ENCODE measurements around the gene NT5DC3. TPM values are rescaled to one million over a fixed set of nuclear protein-coding genes. Genes with fewer than 3 reads are reported as not detected.

The NT5DC3 gene
- total RNA-seq, 1 experiment from 2014 or later: 9.5 TPM

DNA sequence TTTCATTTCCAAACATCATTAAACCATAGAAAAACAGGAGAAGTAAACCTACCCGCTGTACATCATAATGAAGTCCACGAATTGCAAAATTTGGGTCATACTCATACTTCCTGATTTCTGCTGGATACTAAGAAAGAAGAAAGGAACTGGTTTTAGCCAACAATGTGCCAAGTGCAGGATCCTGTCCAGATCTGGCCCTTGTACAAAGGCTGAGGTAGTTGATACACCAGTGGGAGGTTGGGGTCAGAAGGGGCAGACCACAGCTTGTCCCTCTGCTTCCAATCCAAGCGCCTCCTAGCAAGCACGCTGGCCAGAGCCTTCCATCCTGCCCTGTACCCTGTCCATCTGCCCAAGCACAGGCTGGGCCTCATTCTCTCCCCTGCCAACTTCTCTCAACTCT is 34.2 kb downstream of the NT5DC3 start:
- H3K36me3 ChIP-seq (ENCODE audit: control insufficient read depth, insufficient read depth, low read length): no peaks in the 10 kb centered on the region
- Mint-ChIP-seq H3K27me3 (ENCODE audit: insufficient read depth, unreplicated experiment) (no peaks in the 10 kb centered on the region), H3K27ac (ENCODE audit: unreplicated experiment) (no peak overlapping the region), H3K9me3 (ENCODE audit: unreplicated experiment) (no peaks in the 10 kb centered on the region), H3K4me1 (ENCODE audit: low read depth, unreplicated experiment) (peaks cover 23% of the 10 kb centered on the region), H3K36me3 (ENCODE audit: insufficient read depth, unreplicated experiment) (peaks cover 20% of the 10 kb centered on the region), H3K4me3 (ENCODE audit: unreplicated experiment) (no peak overlapping the region)
- CTCF ChIA-PET: no interaction called here
- intact Hi-C loops (cut with micrococcal nuclease; ENCODE audit: unreplicated experiment): no loop called here
- POLR2A ChIA-PET: no interaction called here
- no peak overlapping the region for H3K4me3 ChIP-seq (ENCODE audit: low read depth, low read length)
- BruUV-seq (replicated peaks): no TSS peak
- no peaks in the 10 kb centered on the region for H3K27me3 ChIP-seq (replicated peaks; ENCODE audit: control insufficient read depth, insufficient read depth, low read length)
- peaks cover 12% of the 10 kb centered on the region; the same call in 1 of the 2 replicates for H3K4me1 ChIP-seq
- DNase-seq: no peak
- TF ChIP-seq, protein P1, sequence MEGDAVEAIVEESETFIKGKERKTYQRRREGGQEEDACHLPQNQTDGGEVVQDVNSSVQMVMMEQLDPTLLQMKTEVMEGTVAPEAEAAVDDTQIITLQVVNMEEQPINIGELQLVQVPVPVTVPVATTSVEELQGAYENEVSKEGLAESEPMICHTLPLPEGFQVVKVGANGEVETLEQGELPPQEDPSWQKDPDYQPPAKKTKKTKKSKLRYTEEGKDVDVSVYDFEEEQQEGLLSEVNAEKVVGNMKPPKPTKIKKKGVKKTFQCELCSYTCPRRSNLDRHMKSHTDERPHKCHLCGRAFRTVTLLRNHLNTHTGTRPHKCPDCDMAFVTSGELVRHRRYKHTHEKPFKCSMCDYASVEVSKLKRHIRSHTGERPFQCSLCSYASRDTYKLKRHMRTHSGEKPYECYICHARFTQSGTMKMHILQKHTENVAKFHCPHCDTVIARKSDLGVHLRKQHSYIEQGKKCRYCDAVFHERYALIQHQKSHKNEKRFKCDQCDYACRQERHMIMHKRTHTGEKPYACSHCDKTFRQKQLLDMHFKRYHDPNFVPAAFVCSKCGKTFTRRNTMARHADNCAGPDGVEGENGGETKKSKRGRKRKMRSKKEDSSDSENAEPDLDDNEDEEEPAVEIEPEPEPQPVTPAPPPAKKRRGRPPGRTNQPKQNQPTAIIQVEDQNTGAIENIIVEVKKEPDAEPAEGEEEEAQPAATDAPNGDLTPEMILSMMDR (IDR thresholded peaks at IDR 0.05; ENCODE audit: insufficient read depth in 1 of 2, low read depth in 1 of 2, low read length in 1 of 2, severe bottlenecking in 1 of 2, unreplicated experiment in 1 of 2): no peak
- no peaks in the 10 kb centered on the region for H3K9me3 ChIP-seq

DNA sequence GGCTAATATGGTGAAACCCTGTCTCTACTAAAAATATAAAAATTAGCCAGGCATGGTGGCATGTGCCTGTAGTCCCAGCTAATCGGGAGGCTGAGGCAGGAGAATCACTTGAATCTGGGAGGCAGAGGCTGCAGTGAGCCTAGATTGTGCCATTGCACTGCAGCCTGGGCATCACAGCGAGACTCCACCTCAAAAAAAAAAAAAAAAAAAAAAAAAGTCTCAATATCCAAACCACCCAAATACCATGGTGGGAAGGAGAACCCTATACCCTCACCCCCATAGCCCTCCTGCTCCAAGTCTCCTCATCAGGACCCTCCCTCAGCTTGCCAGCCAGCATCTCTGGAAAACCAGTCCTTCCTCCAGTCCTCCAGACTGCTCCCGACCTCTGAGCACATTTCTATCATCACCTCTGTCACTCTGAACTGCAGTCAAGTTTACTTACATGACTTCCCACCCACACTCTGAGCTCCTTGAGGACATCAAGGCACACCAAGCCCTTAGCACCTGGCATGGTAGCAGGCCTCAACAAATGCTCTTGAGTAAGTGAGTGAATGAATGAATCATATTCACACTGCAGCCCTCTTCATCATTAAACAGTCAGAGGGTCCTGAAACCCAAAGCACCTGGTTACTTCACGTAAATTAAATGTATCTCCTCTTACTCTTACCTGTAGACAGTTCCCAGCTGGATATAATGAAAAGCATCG is 35.2 kb downstream of the NT5DC3 start:
- H3K9me3 ChIP-seq: no peaks in the 10 kb centered on the region
- no TSS peak for BruUV-seq (replicated peaks)
- peaks cover 15% of the 10 kb centered on the region for H3K36me3 Mint-ChIP-seq (ENCODE audit: insufficient read depth, unreplicated experiment)
- no peaks in the 10 kb centered on the region for H3K36me3 ChIP-seq (ENCODE audit: control insufficient read depth, insufficient read depth, low read length)
- POLR2A ChIA-PET: no interaction called here
- TF ChIP-seq, protein P1 (IDR thresholded peaks at IDR 0.05; ENCODE audit: insufficient read depth in 1 of 2, low read depth in 1 of 2, low read length in 1 of 2, severe bottlenecking in 1 of 2, unreplicated experiment in 1 of 2): no peak
- H3K4me1 Mint-ChIP-seq (ENCODE audit: low read depth, unreplicated experiment): peaks cover 25% of the 10 kb centered on the region
- no peak overlapping the region for H3K27ac Mint-ChIP-seq (ENCODE audit: unreplicated experiment)
- H3K4me3 Mint-ChIP-seq (ENCODE audit: unreplicated experiment): peak overlapping the region; percentile 42
- H3K4me3 ChIP-seq (ENCODE audit: low read depth, low read length): no peak overlapping the region
- no peaks in the 10 kb centered on the region for H3K27me3 ChIP-seq (replicated peaks; ENCODE audit: control insufficient read depth, insufficient read depth, low read length)
- CTCF ChIA-PET: no interaction called here
- H3K4me1 ChIP-seq: peaks cover 12% of the 10 kb centered on the region; the same call in 1 of the 2 replicates
- intact Hi-C loops (cut with micrococcal nuclease; ENCODE audit: unreplicated experiment): no loop called here
- H3K27me3 Mint-ChIP-seq (ENCODE audit: insufficient read depth, unreplicated experiment): no peaks in the 10 kb centered on the region
- no peaks in the 10 kb centered on the region for H3K9me3 Mint-ChIP-seq (ENCODE audit: unreplicated experiment)
- DNase-seq: no peak

DNA sequence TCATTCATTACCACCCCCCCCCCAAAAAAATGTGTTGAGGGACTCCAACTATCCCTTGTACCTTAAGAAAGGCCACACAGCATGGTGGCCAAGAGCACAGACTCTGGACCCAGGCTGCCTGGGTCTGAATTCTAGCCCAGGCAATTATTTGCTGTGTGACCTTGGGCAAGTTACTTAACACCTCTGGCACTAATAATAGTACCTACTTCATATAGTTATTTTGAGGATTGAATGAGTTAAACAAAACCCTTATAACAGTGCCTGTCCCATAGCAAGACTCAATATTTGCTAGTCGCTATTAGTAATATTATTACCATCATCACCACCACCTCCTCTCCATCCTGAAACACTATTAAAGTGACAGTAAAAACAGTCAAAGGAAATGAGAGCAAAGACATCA is 37.2 kb downstream of the NT5DC3 start:
- no peaks in the 10 kb centered on the region for H3K27me3 Mint-ChIP-seq (ENCODE audit: insufficient read depth, unreplicated experiment)
- BruUV-seq (replicated peaks): no TSS peak
- peaks cover 19% of the 10 kb centered on the region for H3K4me1 ChIP-seq
- TF ChIP-seq, protein P1 (IDR thresholded peaks at IDR 0.05; ENCODE audit: insufficient read depth in 1 of 2, low read depth in 1 of 2, low read length in 1 of 2, severe bottlenecking in 1 of 2, unreplicated experiment in 1 of 2): no peak
- ChIA-PET POLR2A (no interaction called here), CTCF (no interaction called here)
- H3K9me3 Mint-ChIP-seq (ENCODE audit: unreplicated experiment): no peaks in the 10 kb centered on the region
- H3K4me3 ChIP-seq (ENCODE audit: low read depth, low read length): no peak overlapping the region
- no peak for DNase-seq
- no peaks in the 10 kb centered on the region for H3K36me3 ChIP-seq (ENCODE audit: control insufficient read depth, insufficient read depth, low read length)
- intact Hi-C loops (cut with micrococcal nuclease; ENCODE audit: unreplicated experiment): no loop called here
- peaks cover 35% of the 10 kb centered on the region for H3K4me1 Mint-ChIP-seq (ENCODE audit: low read depth, unreplicated experiment)
- H3K36me3 Mint-ChIP-seq (ENCODE audit: insufficient read depth, unreplicated experiment): peaks cover 15% of the 10 kb centered on the region
- H3K27ac Mint-ChIP-seq (ENCODE audit: unreplicated experiment): peak overlapping the region; percentile 33
- H3K9me3 ChIP-seq: no peaks in the 10 kb centered on the region
- H3K4me3 Mint-ChIP-seq (ENCODE audit: unreplicated experiment): no peak overlapping the region
- H3K27me3 ChIP-seq (replicated peaks; ENCODE audit: control insufficient read depth, insufficient read depth, low read length): no peaks in the 10 kb centered on the region
